H1 (cell line): ENCODE measurements around the gene BAIAP2L2. TPM values are rescaled to one million over a fixed set of nuclear protein-coding genes. Genes with fewer than 3 reads are reported as not detected.
A peak's percentile ranks its signal among the peaks of the same experiment; 100 is the strongest.

ENCODE experiments used
- CTCF ChIA-PET: fragments of 300-600 bp; sonication (Branson Sonifier 250); formaldehyde crosslinking; loops from one replicate; lab custom pipeline; 2021; ENCODE audit not compliant: partially characterized antibody; lab: Charles Lee
- POLR2A ChIA-PET: fragments of 300-600 bp; sonication (Branson Sonifier 250); formaldehyde crosslinking; loops from one replicate; lab custom pipeline; 2021; ENCODE audit warnings: inconsistent platforms; ENCODE audit not compliant: partially characterized antibody; lab: Charles Lee
- DNase-seq, 2 experiments: peaks; one replicate each; pipeline versions ENCODE4 v3.0.0 to v3.0.0-alpha.2; 2010 to 2022; ENCODE audit warnings: low spot score in 2 of 2, low read depth in 1 of 2, mixed read lengths in 1 of 2
- FAIRE-seq: peaks from 2 replicates; lab custom pipeline; 2011; peaks lifted over from hg19 to GRCh38; lab: Jason Lieb, UNC
- H2AFZ ChIP-seq: 2 replicates; pipeline ENCODE4 v1.8.1; 2012; ENCODE audit warnings: low read length, inconsistent platforms
- H2AK5ac ChIP-seq: 2 replicates; pipeline ENCODE4 v1.6.1; 2013; ENCODE audit warnings: low read depth, low read length
- H2BK120ac ChIP-seq: replicated peaks from 2 replicates; pipeline ENCODE3; 2013; ENCODE audit warnings: low read depth, low read length, inconsistent platforms
- H2BK12ac ChIP-seq: 2 replicates; pipeline ENCODE4 v1.6.1; 2013; ENCODE audit warnings: low read depth, low read length
- H2BK15ac ChIP-seq: 2 replicates; pipeline ENCODE4 v1.6.1; 2013; ENCODE audit warnings: low read length
- H2BK20ac ChIP-seq: 2 replicates; pipeline ENCODE4 v1.6.1; 2013; ENCODE audit warnings: low read length
- H2BK5ac ChIP-seq: 2 replicates; pipeline ENCODE4 v1.6.1; 2013; ENCODE audit warnings: low read depth, low read length
- H3K14ac ChIP-seq: 2 replicates; pipeline ENCODE4 v1.6.1; 2013; ENCODE audit warnings: inconsistent platforms; ENCODE audit not compliant: insufficient read length
- H3K18ac ChIP-seq: 2 replicates; pipeline ENCODE4 v1.6.1; 2013; ENCODE audit warnings: low read length; ENCODE audit errors: extremely low read depth
- H3K23ac ChIP-seq: 2 replicates; pipeline ENCODE4 v1.6.1; 2013; ENCODE audit warnings: inconsistent platforms; ENCODE audit not compliant: insufficient read length
- H3K23me2 ChIP-seq: 2 replicates; pipeline ENCODE4 v1.6.1; 2013; ENCODE audit warnings: low read depth, low read length
- H3K27ac ChIP-seq: 2 replicates; pipeline ENCODE4 v1.6.1; 2011; ENCODE audit warnings: low read depth, low read length, inconsistent platforms
- H3K27me3 ChIP-seq, 4 experiments: replicated peaks in 1 of 4; 1 replicate in 1 of 4; 2 replicates in 3 of 4; pipeline versions ENCODE4 v1.6.1 to v1.8.1; 2011 to 2013; ENCODE audit warnings: low read length in 3 of 4, mild to moderate bottlenecking in 3 of 4, inconsistent platforms in 2 of 4, mixed read lengths in 2 of 4, moderate library complexity in 1 of 4; ENCODE audit not compliant: control insufficient read depth in 3 of 4, insufficient read depth in 3 of 4; ENCODE audit errors: extremely low read depth in 1 of 4
- H3K36me3 ChIP-seq, 4 experiments: 2 replicates each; pipeline versions ENCODE4 v1.6.1 to v1.8.1; 2011 to 2013; ENCODE audit warnings: mild to moderate bottlenecking in 4 of 4, low read length in 3 of 4, moderate library complexity in 2 of 4, control low read depth in 1 of 4, inconsistent platforms in 1 of 4; ENCODE audit not compliant: insufficient read depth in 4 of 4, control insufficient read depth in 2 of 4
- H3K4ac ChIP-seq: replicated peaks from 2 replicates; pipeline ENCODE3; 2013; ENCODE audit warnings: low read length, low read depth, mixed read lengths, inconsistent platforms; ENCODE audit not compliant: insufficient read length
- H3K4me1 ChIP-seq, 4 experiments: replicated peaks in 1 of 4; 1 replicate in 1 of 4; 2 replicates in 3 of 4; pipeline versions ENCODE4 v1.6.1 to v1.8.1; 2011 to 2013; ENCODE audit warnings: low read length in 3 of 4, inconsistent platforms in 2 of 4, mixed read lengths in 1 of 4; ENCODE audit not compliant: insufficient read depth in 4 of 4, control insufficient read depth in 3 of 4
- H3K4me2 ChIP-seq, 2 experiments: 2 replicates each; pipeline versions ENCODE4 v1.6.1 to v1.8.1; 2011 to 2013; ENCODE audit warnings: low read depth in 2 of 2, low read length in 2 of 2, control low read depth in 1 of 2, inconsistent platforms in 1 of 2, mild to moderate bottlenecking in 1 of 2; ENCODE audit not compliant: insufficient read depth in 1 of 2
- H3K4me3 ChIP-seq, 4 experiments: fragments of 200-600, 300-600 bp in 1 of 4; sonication (generic), shearing (Covaris generic), sonication (Bioruptor Twin) in 1 of 4; 2 replicates each; pipeline versions ENCODE4 v1.5.1 to v1.8.1; 2011 to 2016; ENCODE audit warnings: low read length in 4 of 4, low read depth in 3 of 4, control low read depth in 2 of 4, inconsistent platforms in 2 of 4, mild to moderate bottlenecking in 2 of 4, mixed read lengths in 1 of 4, moderate library complexity in 1 of 4; ENCODE audit not compliant: insufficient read depth in 2 of 4; ENCODE audit errors: extremely low read depth in 1 of 4
- H3K56ac ChIP-seq: replicated peaks from 2 replicates; pipeline ENCODE3; 2013; ENCODE audit warnings: low read depth, mild to moderate bottlenecking, mixed read lengths, low read length, inconsistent platforms; ENCODE audit not compliant: insufficient read length
- H3K79me1 ChIP-seq: 2 replicates; pipeline ENCODE4 v1.6.1; 2013; ENCODE audit warnings: low read depth, low read length, control low read depth
- H3K79me2 ChIP-seq, 2 experiments: 2 replicates each; pipeline versions ENCODE4 v1.6.1 to v1.8.1; 2012 to 2013; ENCODE audit warnings: low read length in 2 of 2, mild to moderate bottlenecking in 2 of 2, inconsistent platforms in 1 of 2; ENCODE audit not compliant: insufficient read depth in 2 of 2, control insufficient read depth in 1 of 2
- H3K9ac ChIP-seq, 4 experiments: replicated peaks in 1 of 4; 1 replicate in 1 of 4; 2 replicates in 3 of 4; pipeline versions ENCODE4 v1.6.1 to v1.8.1; 2011 to 2013; ENCODE audit warnings: low read depth in 3 of 4, low read length in 3 of 4, control low read depth in 2 of 4, mild to moderate bottlenecking in 2 of 4, moderate library complexity in 2 of 4, inconsistent platforms in 1 of 4; ENCODE audit errors: extremely low read depth in 1 of 4
- H3K9me3 ChIP-seq, 2 experiments: 2 replicates each; pipeline versions ENCODE4 v1.6.1 to v1.8.1; 2012 to 2013; ENCODE audit warnings: mild to moderate bottlenecking in 2 of 2, moderate library complexity in 2 of 2, control low read depth in 1 of 2, inconsistent platforms in 1 of 2, low read depth in 1 of 2, low read length in 1 of 2, mixed read lengths in 1 of 2; ENCODE audit not compliant: insufficient read depth in 2 of 2
- H4K20me1 ChIP-seq, 2 experiments: replicated peaks in 1 of 2; 2 replicates each; pipeline versions ENCODE3 to v1.8.1; 2011 to 2013; ENCODE audit warnings: inconsistent platforms in 2 of 2, low read length in 2 of 2, mild to moderate bottlenecking in 1 of 2; ENCODE audit not compliant: insufficient read depth in 2 of 2, control insufficient read depth in 1 of 2
- H4K5ac ChIP-seq: 2 replicates; pipeline ENCODE4 v1.6.1; 2013; ENCODE audit warnings: low read length, low read depth, mixed read lengths, inconsistent platforms; ENCODE audit not compliant: insufficient read length
- H4K8ac ChIP-seq: 2 replicates; pipeline ENCODE4 v1.8.0; 2013; ENCODE audit warnings: mild to moderate bottlenecking, moderate library complexity, low read length, inconsistent platforms; ENCODE audit not compliant: insufficient read depth; ENCODE audit errors: extremely low read depth
- H4K91ac ChIP-seq: replicated peaks from 2 replicates; pipeline ENCODE3; 2013; ENCODE audit warnings: low read length, mixed read lengths, inconsistent platforms; ENCODE audit not compliant: insufficient read length
- EP300 ChIP-seq, 2 experiments: IDR thresholded peaks; 1 replicate in 1 of 2; 2 replicates in 1 of 2; pipeline ENCODE4 v1.6.1; 2011 to 2012; ENCODE audit warnings: low read depth in 2 of 2, low read length in 2 of 2, mild to moderate bottlenecking in 2 of 2, borderline replicate concordance in 1 of 2, inconsistent platforms in 1 of 2, moderate library complexity in 1 of 2
- KDM1A ChIP-seq: fragments of 200-600, 300-600 bp; sonication (generic); IDR thresholded peaks from 2 replicates; pipeline ENCODE4 v1.7.1; 2016; ENCODE audit warnings: mild to moderate bottlenecking, low read length, borderline replicate concordance
- POLR2AphosphoS5 ChIP-seq: IDR thresholded peaks from 2 replicates; pipeline ENCODE4 v1.6.1; 2011; ENCODE audit warnings: low read depth, low read length
- RFX5 ChIP-seq: IDR thresholded peaks from 2 replicates; pipeline ENCODE4 v1.6.1; 2011; ENCODE audit warnings: low read depth, low read length, improper control_type of control experiment, borderline replicate concordance
- RXRA ChIP-seq: IDR thresholded peaks from 2 replicates; pipeline ENCODE4 v1.6.1; 2011; ENCODE audit warnings: low read depth, mild to moderate bottlenecking, low read length, moderate library complexity; ENCODE audit not compliant: insufficient read depth
- SAP30 ChIP-seq: fragments of 300-600 bp; sonication (generic); IDR thresholded peaks from 2 replicates; pipeline ENCODE4 v1.7.1; 2012; ENCODE audit warnings: low read length, moderate library complexity, mild to moderate bottlenecking, inconsistent platforms; ENCODE audit not compliant: insufficient read depth, insufficient replicate concordance
- SP4 ChIP-seq: IDR thresholded peaks from 2 replicates; pipeline ENCODE4 v1.6.1; 2012; ENCODE audit warnings: low read length, inconsistent platforms
- TAF7 ChIP-seq: optimal IDR thresholded peaks from 2 replicates; pipeline ENCODE3; 2011; ENCODE audit warnings: low read depth, mild to moderate bottlenecking, inconsistent platforms, low read length, moderate library complexity, borderline replicate concordance
- WGBS, 2 experiments: shearing (Covaris generic) in 1 of 2; methylation state at CpG; one replicate each; pipeline versions ENCODE4 v1.1.6 to v1.1.7; 2013 to 2015; ENCODE audit warnings: low lambda C conversion rate in 2 of 2, mixed read lengths in 2 of 2, inconsistent platforms in 1 of 2, low coverage in 1 of 2, missing lambda C conversion rate in 1 of 2; ENCODE audit not compliant: insufficient replicate concordance in 2 of 2, insufficient coverage in 1 of 2, insufficient read length in 1 of 2; ENCODE audit errors: extremely low coverage in 1 of 2, missing lambda C conversion rate in 1 of 2; 5-methylcytosine and 5-hydroxymethylcytosine counted together
- polyA plus RNA-seq, 7 experiments: library from polyadenylated mRNA; depleted of rRNA in 3 of 7; stranded (reverse) in 5 of 7; unstranded in 2 of 7; fragments of >200 nt in 5 of 7; fragments of 200-250 nt in 2 of 7; gene quantifications; 1 replicate in 5 of 7; 2 replicates in 1 of 7; 4 replicates in 1 of 7; pipeline versions ENCODE4 v1.2.1 to v1.2.3, GENCODE V29; 2011 to 2013; ENCODE audit warnings: missing spikeins in 2 of 7, mixed read lengths in 2 of 7
- total RNA-seq: library from RNA; stranded (reverse); fragmentation: NEBNext Ultra II Directional; extraction: Animal tissue kit (Norgen Biotek cat#: 25700); gene quantifications from 2 replicates; pipeline ENCODE4 v1.2.1, GENCODE V29; 2021
- TF ChIP-seq, protein P1 (sequence below): IDR thresholded peaks from 2 replicates; pipeline ENCODE4 v1.6.1; 2011; ENCODE audit warnings: low read length, improper control_type of control experiment
- TF ChIP-seq, protein P2 (sequence below): IDR thresholded peaks from 2 replicates; pipeline ENCODE4 v1.6.1; 2012; ENCODE audit warnings: inconsistent platforms
- TF ChIP-seq, protein P3 (sequence below): IDR thresholded peaks from 2 replicates; pipeline ENCODE4 v1.6.1; 2011; ENCODE audit warnings: low read depth, mild to moderate bottlenecking, low read length; ENCODE audit not compliant: insufficient read depth

The BAIAP2L2 gene
- total and polyA plus RNA-seq, 2 of the 8 experiments (the other 6 are each of a cell fraction or from before 2014, with no cell fraction given), result 5.4 to 10.0 TPM

DNA sequence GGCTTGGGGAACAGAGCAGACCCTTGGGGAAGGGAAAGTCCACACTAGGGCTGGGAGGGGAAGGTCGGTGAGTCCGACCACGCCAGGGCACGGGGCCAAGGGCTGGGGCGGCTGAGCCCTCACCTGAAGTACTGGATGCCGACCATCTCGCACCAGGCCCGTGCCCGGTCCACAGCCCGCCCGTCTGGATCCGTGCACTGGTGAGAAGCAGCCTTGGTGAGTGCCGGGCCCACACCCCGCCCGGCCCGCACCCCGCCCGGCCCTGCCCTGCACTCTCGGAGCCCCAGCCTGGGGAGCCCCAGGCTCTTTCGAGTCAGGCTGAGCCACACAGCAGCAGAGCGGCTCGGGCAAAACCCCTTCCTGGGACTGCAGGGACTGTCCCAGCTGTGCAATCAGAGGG is 1.9 kb upstream of the BAIAP2L2 start:
- no peak overlapping the region for H2BK5ac ChIP-seq
- no peak overlapping the region for H3K23ac ChIP-seq
- H2AFZ ChIP-seq, result no peak overlapping the region
- POLR2A ChIA-PET, result interaction anchor here (1.3 kb wide), 1 partner anchor 10 kb away, joined by 4 read pairs; no protein-coding TSS in a partner anchor
- H4K91ac ChIP-seq, result no peak overlapping the region
- no peaks in the 10 kb centered on the region for H3K79me1 ChIP-seq
- no peak overlapping the region for H3K4me3 ChIP-seq
- H4K8ac ChIP-seq, result peak overlapping the region; percentile 68; the same call in 1 of the 2 replicates
- 0 out of 2 replicates have a peak, but pooled peaks cover 1% of the 10 kb centered on the region for H3K23me2 ChIP-seq
- H2BK20ac ChIP-seq, result no peak overlapping the region
- CTCF ChIA-PET, result interaction anchor here (1.1 to 10.2 kb wide), 12 partner anchors 11 to 545 kb away, joined by 3 to 194 read pairs (median 10); partner anchors contain the start of gene PICK1
- H3K4ac ChIP-seq, result no peak overlapping the region
- no peak overlapping the region for H2AK5ac ChIP-seq
- H3K9ac ChIP-seq, result no peak overlapping the region
- peaks cover 0 to 9% (median 7%) of the 10 kb centered on the region in 4 experiments; a peak in 3 of 7 replicates for H3K4me1 ChIP-seq
- H4K20me1 ChIP-seq, result no peaks in the 10 kb centered on the region
- no peak overlapping the region for H3K4me2 ChIP-seq
- WGBS, 2 experiments, result 91% methylated on average over 8 of the region's 22 CpGs; no CpG with 5 or more reads in 1 of the 2 experiments
- H2BK15ac ChIP-seq, result no peak overlapping the region
- H2BK120ac ChIP-seq, result no peak overlapping the region
- no peak overlapping the region for H4K5ac ChIP-seq
- FAIRE-seq, result no peak
- no peak for DNase-seq
- no peaks in the 10 kb centered on the region for H3K79me2 ChIP-seq
- H2BK12ac ChIP-seq, result no peak overlapping the region
- H3K14ac ChIP-seq, result no peak overlapping the region
- no peaks in the 10 kb centered on the region; a peak in 2 of 7 replicates for H3K27me3 ChIP-seq
- H3K18ac ChIP-seq, result no peak overlapping the region
- H3K27ac ChIP-seq, result no peak overlapping the region
- H3K9me3 ChIP-seq, result no peaks in the 10 kb centered on the region
- H3K56ac ChIP-seq, result no peak overlapping the region
- H3K36me3 ChIP-seq, result no peaks in the 10 kb centered on the region
- TF ChIP-seq TAF7 (no peak), RFX5 (no peak), EP300 (IDR thresholded peaks at IDR 0.05; ENCODE audit: borderline replicate concordance in 1 of 2, low read depth in 2 of 2, low read length in 2 of 2) (no peak), RXRA (no peak), SAP30 (no peak), POLR2AphosphoS5 (no peak), KDM1A (no peak), SP4 (no peak)
- TF ChIP-seq, protein P1, sequence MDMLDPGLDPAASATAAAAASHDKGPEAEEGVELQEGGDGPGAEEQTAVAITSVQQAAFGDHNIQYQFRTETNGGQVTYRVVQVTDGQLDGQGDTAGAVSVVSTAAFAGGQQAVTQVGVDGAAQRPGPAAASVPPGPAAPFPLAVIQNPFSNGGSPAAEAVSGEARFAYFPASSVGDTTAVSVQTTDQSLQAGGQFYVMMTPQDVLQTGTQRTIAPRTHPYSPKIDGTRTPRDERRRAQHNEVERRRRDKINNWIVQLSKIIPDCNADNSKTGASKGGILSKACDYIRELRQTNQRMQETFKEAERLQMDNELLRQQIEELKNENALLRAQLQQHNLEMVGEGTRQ, result no peak
- TF ChIP-seq, protein P2, sequence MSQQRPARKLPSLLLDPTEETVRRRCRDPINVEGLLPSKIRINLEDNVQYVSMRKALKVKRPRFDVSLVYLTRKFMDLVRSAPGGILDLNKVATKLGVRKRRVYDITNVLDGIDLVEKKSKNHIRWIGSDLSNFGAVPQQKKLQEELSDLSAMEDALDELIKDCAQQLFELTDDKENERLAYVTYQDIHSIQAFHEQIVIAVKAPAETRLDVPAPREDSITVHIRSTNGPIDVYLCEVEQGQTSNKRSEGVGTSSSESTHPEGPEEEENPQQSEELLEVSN, result no peak
- TF ChIP-seq, protein P3, sequence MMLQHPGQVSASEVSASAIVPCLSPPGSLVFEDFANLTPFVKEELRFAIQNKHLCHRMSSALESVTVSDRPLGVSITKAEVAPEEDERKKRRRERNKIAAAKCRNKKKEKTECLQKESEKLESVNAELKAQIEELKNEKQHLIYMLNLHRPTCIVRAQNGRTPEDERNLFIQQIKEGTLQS, result no peak
